Activated CD4-positive, alpha-beta T cell treated with anti-CD3 and anti-CD28 coated beads, Interleukin-2, amount 10 ng/mL, durations not matched to agents 24 days and 14 days (primary cell): ENCODE measurements around the gene XYLB. TPM values are rescaled to one million over a fixed set of nuclear protein-coding genes. Genes with fewer than 3 reads are reported as not detected.

Source experiments
- DNase-seq: peaks from one replicate; pipeline ENCODE4 v3.0.0; 2022
- H3K27ac Mint-ChIP-seq: one replicate; pipeline ENCODE4 v1.8.0; 2022; ENCODE audit warnings: mild to moderate bottlenecking, mixed read lengths
- H3K27me3 Mint-ChIP-seq: one replicate; pipeline ENCODE4 v1.8.0; 2022; ENCODE audit warnings: mixed read lengths
- H3K36me3 Mint-ChIP-seq: one replicate; pipeline ENCODE4 v1.8.0; 2022; ENCODE audit warnings: low read depth, mild to moderate bottlenecking, mixed read lengths
- H3K4me1 Mint-ChIP-seq: one replicate; pipeline ENCODE4 v1.8.0; 2021; ENCODE audit warnings: mixed read lengths
- H3K4me3 Mint-ChIP-seq: one replicate; pipeline ENCODE4 v1.8.0; 2022; ENCODE audit warnings: mild to moderate bottlenecking, moderate library complexity, mixed read lengths
- H3K9me3 Mint-ChIP-seq: one replicate; pipeline ENCODE4 v1.8.0; 2021; ENCODE audit warnings: mixed read lengths
- intact Hi-C: fragments of 100-400 bp; cut with micrococcal nuclease; formaldehyde crosslinking; loops from one replicate; pipeline ENCODE4 v1.15.1; 2023
- total RNA-seq: library from RNA; stranded (reverse); gene quantifications from 2 replicates; pipeline ENCODE4 v1.2.3, GENCODE V29; 2022

XYLB gene
- total RNA-seq, 1 donor from 2014 or later = 11.6 TPM

- H3K4me3 Mint-ChIP-seq = no peak overlapping the region
- peaks cover 4% of the 10 kb centered on the region for H3K27me3 Mint-ChIP-seq
- intact Hi-C loops = no loop called here
- H3K27ac Mint-ChIP-seq = no peak overlapping the region
- DNase-seq = no peak
- H3K36me3 Mint-ChIP-seq = peaks cover 52% of the 10 kb centered on the region
- H3K4me1 Mint-ChIP-seq = peaks cover 22% of the 10 kb centered on the region
- H3K9me3 Mint-ChIP-seq = no peaks in the 10 kb centered on the region
Observed at GRCh38 chr3:38375488-38376097, 29.0 kb downstream of the XYLB start.

GRCh38 chr3:38376098-38376816 lies 29.7 kb downstream of the XYLB start:
- no peak for DNase-seq
- H3K4me3 Mint-ChIP-seq = no peak overlapping the region
- H3K27me3 Mint-ChIP-seq = peaks cover 4% of the 10 kb centered on the region
- no peaks in the 10 kb centered on the region for H3K9me3 Mint-ChIP-seq
- no peak overlapping the region for H3K27ac Mint-ChIP-seq
- peaks cover 55% of the 10 kb centered on the region for H3K36me3 Mint-ChIP-seq
- H3K4me1 Mint-ChIP-seq = peaks cover 21% of the 10 kb centered on the region
- intact Hi-C loops = no loop called here

GRCh38 chr3:38379201-38379770 lies 32.7 kb downstream of the XYLB start:
- H3K4me3 Mint-ChIP-seq = no peak overlapping the region
- no peak overlapping the region for H3K27ac Mint-ChIP-seq
- peaks cover 6% of the 10 kb centered on the region for H3K4me1 Mint-ChIP-seq
- peaks cover 57% of the 10 kb centered on the region for H3K36me3 Mint-ChIP-seq
- H3K9me3 Mint-ChIP-seq = no peaks in the 10 kb centered on the region
- intact Hi-C loops = no loop called here
- DNase-seq = no peak
- no peaks in the 10 kb centered on the region for H3K27me3 Mint-ChIP-seq

GRCh38 chr3:38382506-38383080 lies 36.0 kb downstream of the XYLB start:
- intact Hi-C loops = no loop called here
- H3K4me3 Mint-ChIP-seq = no peak overlapping the region
- no peak for DNase-seq
- H3K9me3 Mint-ChIP-seq = peaks cover 9% of the 10 kb centered on the region
- no peak overlapping the region for H3K27ac Mint-ChIP-seq
- peaks cover 62% of the 10 kb centered on the region for H3K36me3 Mint-ChIP-seq
- no peaks in the 10 kb centered on the region for H3K4me1 Mint-ChIP-seq
- no peaks in the 10 kb centered on the region for H3K27me3 Mint-ChIP-seq

GRCh38 chr3:38383156-38383875 lies 36.7 kb downstream of the XYLB start:
- H3K27me3 Mint-ChIP-seq = no peaks in the 10 kb centered on the region
- peaks cover 9% of the 10 kb centered on the region for H3K9me3 Mint-ChIP-seq
- H3K27ac Mint-ChIP-seq = no peak overlapping the region
- intact Hi-C loops = no loop called here
- no peak for DNase-seq
- H3K4me3 Mint-ChIP-seq = no peak overlapping the region
- no peaks in the 10 kb centered on the region for H3K4me1 Mint-ChIP-seq
- H3K36me3 Mint-ChIP-seq = peaks cover 55% of the 10 kb centered on the region

- H3K4me3 Mint-ChIP-seq = no peak overlapping the region
- peaks cover 28% of the 10 kb centered on the region for H3K36me3 Mint-ChIP-seq
- no peak for DNase-seq
- intact Hi-C loops = no loop called here
- no peak overlapping the region for H3K27ac Mint-ChIP-seq
- peaks cover 9% of the 10 kb centered on the region for H3K9me3 Mint-ChIP-seq
- no peaks in the 10 kb centered on the region for H3K4me1 Mint-ChIP-seq
- H3K27me3 Mint-ChIP-seq = no peaks in the 10 kb centered on the region
Observed at GRCh38 chr3:38386992-38387750, 40.6 kb downstream of the XYLB start.

- Mint-ChIP-seq H3K4me3 (no peak overlapping the region), H3K9me3 (peaks cover 9% of the 10 kb centered on the region), H3K36me3 (peaks cover 24% of the 10 kb centered on the region), H3K27me3 (no peaks in the 10 kb centered on the region), H3K4me1 (no peaks in the 10 kb centered on the region), H3K27ac (no peak overlapping the region)
- DNase-seq = no peak
- intact Hi-C loops = no loop called here
Observed at GRCh38 chr3:38387862-38388261, 41.3 kb downstream of the XYLB start.

GRCh38 chr3:38392604-38393163 lies 46.1 kb downstream of the XYLB start:
- intact Hi-C loops = no loop called here
- H3K36me3 Mint-ChIP-seq = peaks cover 14% of the 10 kb centered on the region
- no peak overlapping the region for H3K4me3 Mint-ChIP-seq
- no peaks in the 10 kb centered on the region for H3K9me3 Mint-ChIP-seq
- no peak overlapping the region for H3K27ac Mint-ChIP-seq
- H3K4me1 Mint-ChIP-seq = no peaks in the 10 kb centered on the region
- DNase-seq = no peak
- no peaks in the 10 kb centered on the region for H3K27me3 Mint-ChIP-seq

- Mint-ChIP-seq H3K4me3 (no peak overlapping the region), H3K27me3 (no peaks in the 10 kb centered on the region), H3K4me1 (no peaks in the 10 kb centered on the region), H3K9me3 (no peaks in the 10 kb centered on the region), H3K36me3 (peaks cover 22% of the 10 kb centered on the region), H3K27ac (no peak overlapping the region)
- no peak for DNase-seq
- intact Hi-C loops = no loop called here
Observed at GRCh38 chr3:38396239-38396638, 49.7 kb downstream of the XYLB start.

- Mint-ChIP-seq H3K27ac (no peak overlapping the region), H3K27me3 (no peaks in the 10 kb centered on the region), H3K4me3 (no peak overlapping the region), H3K36me3 (peaks cover 22% of the 10 kb centered on the region), H3K9me3 (no peaks in the 10 kb centered on the region), H3K4me1 (no peaks in the 10 kb centered on the region)
- DNase-seq = no peak
- intact Hi-C loops = no loop called here
Observed at GRCh38 chr3:38396861-38397260, 50.3 kb downstream of the XYLB start.

GRCh38 chr3:38397320-38397719 lies 50.7 kb downstream of the XYLB start:
- no peaks in the 10 kb centered on the region for H3K27me3 Mint-ChIP-seq
- H3K27ac Mint-ChIP-seq = no peak overlapping the region
- peaks cover 24% of the 10 kb centered on the region for H3K36me3 Mint-ChIP-seq
- no peaks in the 10 kb centered on the region for H3K4me1 Mint-ChIP-seq
- peak; percentile 76 for DNase-seq
- H3K4me3 Mint-ChIP-seq = no peak overlapping the region
- no peaks in the 10 kb centered on the region for H3K9me3 Mint-ChIP-seq
- intact Hi-C loops = no loop called here

GRCh38 chr3:38401246-38401962 lies 54.8 kb downstream of the XYLB start:
- no peak for DNase-seq
- no peak overlapping the region for H3K27ac Mint-ChIP-seq
- peaks cover 33% of the 10 kb centered on the region for H3K36me3 Mint-ChIP-seq
- no peaks in the 10 kb centered on the region for H3K27me3 Mint-ChIP-seq
- no peak overlapping the region for H3K4me3 Mint-ChIP-seq
- peaks cover 6% of the 10 kb centered on the region for H3K9me3 Mint-ChIP-seq
- H3K4me1 Mint-ChIP-seq = no peaks in the 10 kb centered on the region
- intact Hi-C loops = no loop called here
